Tibial nerve (tissue), 4 donors: ENCODE results near the gene CXCL16. TPM values are rescaled to one million over a fixed set of nuclear protein-coding genes. Genes with fewer than 3 reads are reported as not detected.
A peak's percentile ranks its signal among the peaks of the same experiment; 100 is the strongest.
"Not testable (repeated sequence)": the region's sequence is repeated elsewhere in the genome, so short reads cannot be mapped to it uniquely, and the experiment has no call there.

Experiments used
- DNase-seq, 2 donors: peaks; one replicate each; pipeline ENCODE4 v3.0.0-alpha.2; 2019; ENCODE audit warnings: low spot score in 2 of 2
- H3K27ac ChIP-seq, 4 donors: fragments of 200-600 bp; sonication (generic) in 3 of 4; one replicate each; pipeline ENCODE4 v1.5.1; 2017 to 2019; ENCODE audit warnings: mild to moderate bottlenecking in 1 of 4
- H3K27me3 ChIP-seq, 2 donors: fragments of 200-600 bp; sonication (generic) in 1 of 2; one replicate each; pipeline versions ENCODE4 v1.5.1 to v1.6.0; 2017 to 2019
- H3K36me3 ChIP-seq, 3 donors: fragments of 200-600 bp; sonication (generic); one replicate each; pipeline ENCODE4 v1.5.1; 2018 to 2019
- H3K4me1 ChIP-seq, 4 donors: fragments of 200-600 bp; sonication (generic) in 3 of 4; one replicate each; pipeline ENCODE4 v1.5.1; 2017 to 2019
- H3K4me3 ChIP-seq, 4 donors: fragments of 200-600 bp; sonication (generic) in 3 of 4; one replicate each; pipeline ENCODE4 v1.5.1; 2017 to 2019; ENCODE audit warnings: mild to moderate bottlenecking in 1 of 4, moderate library complexity in 1 of 4
- H3K9me3 ChIP-seq, 4 donors: fragments of 200-600 bp; sonication (generic) in 3 of 4; one replicate each; pipeline ENCODE4 v1.5.1; 2017 to 2019
- CTCF ChIP-seq, 5 experiments: fragments of 200-600 bp in 3 of 5; fragments of 450-650 bp in 2 of 5; sonication (generic) in 3 of 5; IDR thresholded peaks; one replicate each; pipeline ENCODE4 v1.5.1; 2016 to 2019; ENCODE audit warnings: antibody characterized with exemption in 5 of 5, mild to moderate bottlenecking in 3 of 5, moderate library complexity in 2 of 5
- EP300 ChIP-seq, 2 donors: sonication (generic); formaldehyde crosslinking; IDR thresholded peaks; one replicate each; pipeline ENCODE4 v1.6.1; 2017; ENCODE audit warnings: antibody characterized with exemption in 2 of 2, mild to moderate bottlenecking in 1 of 2
- POLR2A ChIP-seq, 2 donors: fragments of 450-650 bp; IDR thresholded peaks; one replicate each; pipeline ENCODE4 v1.6.1; 2017; ENCODE audit warnings: antibody characterized with exemption in 2 of 2, mild to moderate bottlenecking in 2 of 2, moderate library complexity in 2 of 2
- WGBS, 2 donors: methylation state at CpG; one replicate each; pipeline ENCODE4 v1.1.5; 2018; 5-methylcytosine and 5-hydroxymethylcytosine counted together
- total RNA-seq, 4 donors: library from RNA; depleted of rRNA; stranded (reverse); fragments of >200 nt; gene quantifications; one replicate each; pipeline ENCODE4 v1.1.0, GENCODE V29; 2016

CXCL16 gene
- total RNA-seq, 4 donors from 2014 or later = 5.7 to 27.3 (median 13.6) TPM

DNA sequence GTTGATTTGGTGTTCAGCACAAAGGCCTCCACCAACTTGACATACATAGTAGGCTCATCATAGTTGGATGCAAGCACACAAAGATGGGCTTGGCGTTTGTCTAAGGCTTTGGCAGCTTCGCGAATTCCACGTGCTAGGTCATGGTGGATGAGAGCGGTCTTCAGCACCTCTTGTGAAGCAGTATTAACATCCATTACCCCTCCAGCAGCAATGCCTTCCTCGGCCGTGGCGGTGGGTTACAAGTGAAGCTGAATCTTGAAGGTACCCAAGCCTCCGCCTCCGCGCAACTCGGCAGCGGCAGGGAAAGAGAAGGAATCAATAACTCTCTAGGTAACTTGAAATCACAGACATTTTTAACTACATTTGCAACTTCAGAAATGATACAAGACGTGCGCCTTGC, 34.7 kb downstream of the CXCL16 start:
- Histone ChIP-seq H3K4me1 (peaks cover 0 to 25% (median 9%) of the 10 kb centered on the region in 4 donors), H3K27me3 (no peaks in the 10 kb centered on the region), H3K36me3 (no peaks in the 10 kb centered on the region), H3K27ac (no peak overlapping the region), H3K4me3 (no peak overlapping the region), H3K9me3 (no peaks in the 10 kb centered on the region)
- 94 to 96% methylated on average over 15 of the region's 15 CpGs for WGBS, 2 donors
- TF ChIP-seq EP300 (IDR thresholded peaks at IDR 0.05) (no peak), POLR2A (IDR thresholded peaks at IDR 0.05) (no peak), CTCF (IDR thresholded peaks at IDR 0.05) (no peak)
- DNase-seq = no peak

DNA sequence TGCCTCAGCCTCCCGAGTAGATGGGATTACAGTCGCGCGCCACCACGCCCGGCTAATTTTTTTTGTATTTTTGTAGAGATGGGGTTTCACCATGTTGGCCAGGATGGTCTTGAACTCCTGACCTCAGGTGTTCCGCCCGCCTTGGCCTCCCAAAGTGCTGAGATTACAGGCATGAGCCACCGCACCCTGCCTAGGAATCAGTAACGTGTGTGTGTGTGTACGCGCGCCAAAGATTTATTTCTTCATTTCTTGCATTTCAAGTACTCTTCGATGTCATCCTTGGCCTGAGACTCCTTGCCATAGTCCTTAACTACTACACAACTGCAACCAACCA, 35.2 kb downstream of the CXCL16 start:
- H3K27me3 ChIP-seq, H3K36me3 ChIP-seq, DNase-seq, H3K9me3 ChIP-seq: not testable (repeated sequence)
- H3K4me3 ChIP-seq = peak overlapping the region; percentile 80 to 92 (median 90)
- peaks cover 0 to 26% (median 9%) of the 10 kb centered on the region in 4 donors for H3K4me1 ChIP-seq
- WGBS, 2 donors = 51 to 57% methylated on average over 14 of the region's 14 CpGs
- peak overlapping the region in 3 of 4 donors; percentile 83 to 86 (median 85) for H3K27ac ChIP-seq

DNA sequence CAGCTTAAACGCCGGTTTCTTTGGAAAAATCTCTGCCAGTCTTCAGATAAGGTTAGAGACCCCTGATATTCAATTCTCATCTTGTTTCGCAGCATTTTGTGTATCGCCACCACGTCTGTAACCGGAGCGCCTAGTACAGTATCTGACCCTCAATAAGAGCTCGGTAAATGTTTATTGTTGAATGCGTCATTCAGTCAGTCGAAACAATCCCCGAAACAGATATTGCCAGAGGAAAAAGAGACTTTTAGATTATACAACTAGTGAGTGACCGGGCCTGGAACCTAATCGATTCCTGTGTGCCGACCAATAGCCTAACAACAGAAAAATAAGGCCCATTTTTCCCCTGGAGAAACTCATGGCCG, 36.4 kb downstream of the CXCL16 start:
- Histone ChIP-seq H3K9me3 (no peaks in the 10 kb centered on the region), H3K36me3 (no peaks in the 10 kb centered on the region), H3K27me3 (no peaks in the 10 kb centered on the region), H3K4me3 (peak overlapping the region; percentile 80 to 92 (median 90)), H3K4me1 (peaks cover 0 to 31% (median 9%) of the 10 kb centered on the region in 4 donors), H3K27ac (peak overlapping the region; percentile 60 to 86 (median 84))
- WGBS, 2 donors = 3 to 4% methylated on average over 15 of the region's 15 CpGs
- no peak for TF ChIP-seq EP300 (IDR thresholded peaks at IDR 0.05)
- TF ChIP-seq POLR2A (IDR thresholded peaks at IDR 0.05) = no peak
- no peak for TF ChIP-seq CTCF (IDR thresholded peaks at IDR 0.05)
- DNase-seq = no peak

GRCh38 chr17:4701116-4701515, 38.6 kb downstream of the CXCL16 start:
- Histone ChIP-seq H3K36me3 (peaks cover 0 to 12% (median 0%) of the 10 kb centered on the region in 3 donors), H3K27me3 (no peaks in the 10 kb centered on the region), H3K4me1 (peaks cover 0 to 31% (median 9%) of the 10 kb centered on the region in 4 donors), H3K27ac (no peak overlapping the region), H3K9me3 (no peaks in the 10 kb centered on the region), H3K4me3 (no peak overlapping the region)
- 66 to 77% methylated on average over 1 of the region's 1 CpG for WGBS, 2 donors
- no peak for TF ChIP-seq EP300 (IDR thresholded peaks at IDR 0.05)
- TF ChIP-seq CTCF (IDR thresholded peaks at IDR 0.05) = no peak
- no peak for TF ChIP-seq POLR2A (IDR thresholded peaks at IDR 0.05)
- no peak for DNase-seq

DNA sequence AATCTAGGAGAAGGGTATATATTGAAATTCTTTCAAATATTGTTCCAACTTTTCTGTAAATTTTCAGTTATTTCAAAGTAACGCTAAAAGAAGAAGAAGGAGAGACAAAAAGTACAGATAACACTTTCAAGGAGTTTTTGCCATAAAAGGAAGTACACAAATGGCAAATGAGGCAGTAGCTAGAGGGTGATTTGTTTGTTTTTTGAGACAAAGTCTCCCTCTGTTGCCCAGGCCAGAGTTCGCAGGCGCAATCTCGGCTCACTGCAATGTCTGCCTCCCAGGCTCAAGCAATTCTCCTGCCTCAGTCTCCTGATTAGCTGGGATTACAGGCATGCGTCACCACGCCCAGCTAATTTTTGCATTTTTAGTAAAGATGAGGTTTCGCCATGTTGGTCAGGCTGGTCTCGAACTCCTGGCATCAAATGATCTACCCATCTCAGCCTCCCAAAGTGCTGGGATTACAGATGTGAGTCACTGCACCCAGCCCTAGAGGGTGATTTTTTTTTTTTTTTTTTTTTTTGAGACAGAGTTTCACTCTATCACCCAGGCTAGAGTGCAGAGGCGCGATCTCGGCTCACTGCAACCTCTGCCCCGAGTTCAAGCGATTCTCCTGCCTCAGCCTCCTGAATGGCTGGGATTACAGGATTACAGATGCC, 40.2 kb downstream of the CXCL16 start:
- 62 to 72% methylated on average over 13 of the region's 13 CpGs for WGBS, 2 donors
- DNase-seq, H3K4me3 ChIP-seq, H3K9me3 ChIP-seq, H3K27ac ChIP-seq, H3K27me3 ChIP-seq: not testable (repeated sequence)
- peaks cover 0 to 28% (median 9%) of the 10 kb centered on the region in 4 donors for H3K4me1 ChIP-seq
- peaks cover 0 to 24% (median 0%) of the 10 kb centered on the region in 3 donors for H3K36me3 ChIP-seq

GRCh38 chr17:4696437-4696805, 43.3 kb downstream of the CXCL16 start:
- 88 to 89% methylated on average over 6 of the region's 6 CpGs for WGBS, 2 donors
- Histone ChIP-seq H3K4me1 (peaks cover 0 to 11% (median 0%) of the 10 kb centered on the region in 4 donors), H3K4me3 (no peak overlapping the region), H3K27me3 (no peaks in the 10 kb centered on the region), H3K27ac (no peak overlapping the region), H3K9me3 (no peaks in the 10 kb centered on the region), H3K36me3 (peaks cover 0 to 34% (median 0%) of the 10 kb centered on the region in 3 donors)
- no peak for DNase-seq
- TF ChIP-seq CTCF (IDR thresholded peaks at IDR 0.05) = no peak
- TF ChIP-seq POLR2A (IDR thresholded peaks at IDR 0.05) = no peak
- no peak for TF ChIP-seq EP300 (IDR thresholded peaks at IDR 0.05)
